GM18511 (cell line): ENCODE results near the gene CYB5RL.

Source experiments
- ATAC-seq: cut with Tn5 transposase; IDR thresholded peaks from one replicate; pipeline ENCODE4 v1.9.1; 2021; ENCODE audit warnings: mild to moderate bottlenecking, moderate library complexity; ENCODE audit not compliant: unreplicated experiment

CYB5RL gene

GRCh38 chr1:54161495-54162168 is 38.2 kb downstream of the CYB5RL start:
- ATAC-seq: no peak

GRCh38 chr1:54160351-54160750 is 39.5 kb downstream of the CYB5RL start:
- no peak for ATAC-seq

- no peak for ATAC-seq
Observed at GRCh38 chr1:54159733-54160316, 40.0 kb downstream of the CYB5RL start.

GRCh38 chr1:54158071-54158470 is 41.8 kb downstream of the CYB5RL start:
- no peak for ATAC-seq

- no peak for ATAC-seq
Observed at GRCh38 chr1:54157401-54157800, 42.4 kb downstream of the CYB5RL start.

- no peak for ATAC-seq
Observed at GRCh38 chr1:54156986-54157385, 42.8 kb downstream of the CYB5RL start.

- ATAC-seq: no peak
Observed at GRCh38 chr1:54156201-54156600, 43.6 kb downstream of the CYB5RL start.

- no peak for ATAC-seq
Observed at GRCh38 chr1:54153535-54154439, 46.0 kb downstream of the CYB5RL start.

- ATAC-seq: no peak
Observed at GRCh38 chr1:54152696-54153095, 47.1 kb downstream of the CYB5RL start, which contains the start of gene CDCP2. TSS of gene CDCP2 (minus strand) at chr1:54153000. CDS start at chr1:54152922, 78 bp downstream.

- no peak for ATAC-seq
Observed at GRCh38 chr1:54151013-54151412, 48.8 kb downstream of the CYB5RL start.
